Measurements from ENCODE around the gene POU5F2.

Gene POU5F2, protein sequence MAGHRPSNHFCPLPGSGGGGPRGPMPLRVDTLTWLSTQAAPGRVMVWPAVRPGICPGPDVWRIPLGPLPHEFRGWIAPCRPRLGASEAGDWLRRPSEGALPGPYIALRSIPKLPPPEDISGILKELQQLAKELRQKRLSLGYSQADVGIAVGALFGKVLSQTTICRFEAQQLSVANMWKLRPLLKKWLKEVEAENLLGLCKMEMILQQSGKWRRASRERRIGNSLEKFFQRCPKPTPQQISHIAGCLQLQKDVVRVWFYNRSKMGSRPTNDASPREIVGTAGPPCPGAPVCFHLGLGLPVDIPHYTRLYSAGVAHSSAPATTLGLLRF

DNA sequence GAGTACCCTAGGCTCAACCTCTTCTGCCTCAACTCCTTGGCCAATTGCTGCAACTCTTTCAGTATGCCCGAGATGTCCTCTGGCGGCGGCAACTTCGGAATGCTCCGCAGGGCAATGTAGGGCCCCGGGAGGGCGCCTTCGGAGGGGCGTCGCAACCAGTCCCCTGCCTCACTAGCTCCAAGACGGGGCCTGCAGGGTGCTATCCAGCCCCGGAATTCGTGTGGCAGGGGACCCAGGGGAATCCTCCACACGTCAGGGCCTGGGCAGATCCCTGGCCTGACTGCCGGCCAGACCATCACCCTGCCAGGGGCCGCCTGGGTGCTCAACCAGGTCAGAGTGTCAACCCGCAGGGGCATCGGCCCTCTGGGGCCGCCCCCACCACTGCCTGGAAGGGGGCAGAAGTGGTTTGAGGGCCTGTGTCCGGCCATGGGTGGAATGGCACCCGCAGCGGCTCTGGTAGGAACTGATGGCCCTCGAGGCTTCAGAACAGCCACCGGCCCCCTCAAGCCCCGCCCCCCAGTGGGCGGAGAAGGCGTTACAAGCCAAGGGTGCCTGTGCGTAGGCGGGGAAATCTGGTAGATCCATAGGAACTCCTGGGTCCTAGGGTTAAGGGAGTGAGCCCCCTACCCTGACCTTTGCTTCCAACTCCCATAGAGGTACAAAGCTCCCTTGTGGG, at the start of gene POU5F2:
TSS of gene POU5F2 (minus strand) at position 465 of the 676 bp plus-strand sequence. CDS start at position 428, 37 bp downstream.
- TF ChIP-seq, protein P1, sequence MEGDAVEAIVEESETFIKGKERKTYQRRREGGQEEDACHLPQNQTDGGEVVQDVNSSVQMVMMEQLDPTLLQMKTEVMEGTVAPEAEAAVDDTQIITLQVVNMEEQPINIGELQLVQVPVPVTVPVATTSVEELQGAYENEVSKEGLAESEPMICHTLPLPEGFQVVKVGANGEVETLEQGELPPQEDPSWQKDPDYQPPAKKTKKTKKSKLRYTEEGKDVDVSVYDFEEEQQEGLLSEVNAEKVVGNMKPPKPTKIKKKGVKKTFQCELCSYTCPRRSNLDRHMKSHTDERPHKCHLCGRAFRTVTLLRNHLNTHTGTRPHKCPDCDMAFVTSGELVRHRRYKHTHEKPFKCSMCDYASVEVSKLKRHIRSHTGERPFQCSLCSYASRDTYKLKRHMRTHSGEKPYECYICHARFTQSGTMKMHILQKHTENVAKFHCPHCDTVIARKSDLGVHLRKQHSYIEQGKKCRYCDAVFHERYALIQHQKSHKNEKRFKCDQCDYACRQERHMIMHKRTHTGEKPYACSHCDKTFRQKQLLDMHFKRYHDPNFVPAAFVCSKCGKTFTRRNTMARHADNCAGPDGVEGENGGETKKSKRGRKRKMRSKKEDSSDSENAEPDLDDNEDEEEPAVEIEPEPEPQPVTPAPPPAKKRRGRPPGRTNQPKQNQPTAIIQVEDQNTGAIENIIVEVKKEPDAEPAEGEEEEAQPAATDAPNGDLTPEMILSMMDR (IDR thresholded peaks at IDR 0.05), result peak; percentile 33
- no peak for TF ChIP-seq ZFX (IDR thresholded peaks at IDR 0.05; ENCODE audit: borderline replicate concordance)
- H3K27ac ChIP-seq, result no peak within 1 kb of the TSS

DNA sequence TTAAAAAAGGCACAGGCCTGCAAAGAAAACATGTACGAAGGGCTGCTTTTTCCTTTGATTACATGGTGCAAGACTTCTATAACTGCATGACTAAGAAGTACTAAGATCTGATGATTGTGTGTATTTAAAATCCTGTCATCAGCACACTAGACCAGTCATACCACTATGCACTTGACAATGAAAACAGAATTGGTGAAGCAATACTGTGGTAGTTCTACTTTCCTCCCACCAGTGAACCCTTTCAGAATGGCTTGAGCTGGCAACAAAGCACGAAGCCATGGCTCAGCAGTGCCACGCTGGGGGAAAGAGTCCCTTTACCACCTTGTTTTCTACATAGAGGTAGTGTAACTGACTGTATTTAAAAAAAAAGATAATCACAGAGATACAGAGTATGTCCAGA, 49.0 kb upstream of the POU5F2 start:
- TF ChIP-seq, protein P1 (IDR thresholded peaks at IDR 0.05), result no peak
- TF ChIP-seq ZFX (IDR thresholded peaks at IDR 0.05; ENCODE audit: borderline replicate concordance), result no peak
- no peak overlapping the region for H3K27ac ChIP-seq

DNA sequence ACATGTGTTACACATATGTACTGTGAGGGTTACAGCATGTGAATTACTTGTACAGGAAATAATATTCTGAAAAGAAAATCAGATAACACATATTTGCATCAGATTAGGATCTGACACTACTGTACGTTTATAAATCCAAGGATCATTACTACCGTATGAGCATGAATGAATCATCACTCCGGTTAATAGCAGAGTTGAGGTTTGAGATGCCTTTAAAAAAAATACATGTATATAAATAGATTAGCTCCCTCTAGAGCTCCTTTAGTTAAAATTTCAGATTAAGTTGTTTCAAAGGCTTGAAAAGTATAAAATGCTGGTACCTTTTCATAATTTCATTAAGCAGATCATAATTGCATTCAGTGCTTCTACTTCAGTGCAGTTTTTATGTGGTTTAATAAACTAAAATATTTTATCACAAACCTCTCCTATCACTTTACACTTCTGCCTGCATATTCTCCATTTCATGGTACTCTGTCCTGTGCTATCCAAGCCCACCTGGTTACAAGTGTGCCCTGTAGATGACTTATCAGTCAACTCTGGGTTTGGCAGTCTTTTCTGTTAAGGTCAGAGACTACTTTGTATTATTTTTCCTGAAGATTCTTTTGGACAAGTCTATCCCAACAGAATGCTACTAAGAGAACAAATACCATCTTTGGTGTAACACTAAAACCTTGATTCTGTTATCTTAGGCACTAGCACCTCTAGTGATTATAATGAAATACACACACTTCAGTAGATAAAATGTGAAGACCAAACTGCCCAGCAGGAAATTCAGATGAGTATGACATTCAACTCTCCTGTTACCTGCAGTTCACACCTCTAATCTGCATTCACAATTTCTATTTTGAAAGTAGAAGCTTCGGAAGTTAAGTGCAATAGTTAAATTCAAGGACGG, 48.0 kb upstream of the POU5F2 start:
- no peak overlapping the region for H3K27ac ChIP-seq
- no peak for TF ChIP-seq ZFX (IDR thresholded peaks at IDR 0.05; ENCODE audit: borderline replicate concordance)
- TF ChIP-seq, protein P1 (IDR thresholded peaks at IDR 0.05), result 0 out of 2 replicates have a peak, but pooled peaks have one; percentile 11

DNA sequence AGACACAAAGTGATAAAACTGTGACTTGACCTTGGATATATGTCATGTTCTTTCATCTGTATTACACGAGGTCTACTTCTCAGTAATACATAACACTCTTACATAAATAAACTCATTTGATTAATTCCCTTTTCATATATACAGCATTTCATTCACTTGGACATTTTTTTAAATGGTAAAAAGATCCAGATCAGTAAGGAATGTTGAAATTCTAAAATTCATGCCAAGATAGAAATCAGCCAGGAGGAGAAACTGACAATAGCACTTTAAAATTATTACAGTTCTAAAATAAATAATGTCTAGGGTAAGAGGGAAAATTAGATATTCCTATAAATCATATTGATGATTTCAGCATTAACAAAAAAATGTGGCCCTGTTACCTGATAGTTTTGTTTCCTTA, 46.2 kb upstream of the POU5F2 start:
- TF ChIP-seq ZFX (IDR thresholded peaks at IDR 0.05; ENCODE audit: borderline replicate concordance), result no peak
- TF ChIP-seq, protein P1 (IDR thresholded peaks at IDR 0.05), result no peak
- no peak overlapping the region for H3K27ac ChIP-seq

DNA sequence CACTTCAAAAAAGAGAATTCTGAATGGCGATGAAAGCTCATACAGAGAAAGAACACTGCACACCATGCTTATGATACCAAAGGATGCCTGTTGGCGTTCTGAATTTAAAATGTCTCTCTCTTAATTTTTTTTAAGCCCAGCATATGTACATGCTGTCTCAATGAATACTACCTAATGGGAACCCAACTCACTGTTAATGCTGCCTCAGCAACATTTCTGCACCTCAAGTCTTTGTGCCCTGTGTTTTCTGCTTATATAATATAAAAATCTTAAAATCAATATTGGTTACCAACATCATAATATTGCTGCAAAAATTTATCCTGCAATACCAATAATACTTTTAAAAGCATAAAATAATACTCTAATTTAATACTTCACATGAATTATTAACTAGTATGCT, 44.1 kb upstream of the POU5F2 start:
- no peak for TF ChIP-seq ZFX (IDR thresholded peaks at IDR 0.05; ENCODE audit: borderline replicate concordance)
- TF ChIP-seq, protein P1 (IDR thresholded peaks at IDR 0.05), result no peak
- no peak overlapping the region for H3K27ac ChIP-seq

DNA sequence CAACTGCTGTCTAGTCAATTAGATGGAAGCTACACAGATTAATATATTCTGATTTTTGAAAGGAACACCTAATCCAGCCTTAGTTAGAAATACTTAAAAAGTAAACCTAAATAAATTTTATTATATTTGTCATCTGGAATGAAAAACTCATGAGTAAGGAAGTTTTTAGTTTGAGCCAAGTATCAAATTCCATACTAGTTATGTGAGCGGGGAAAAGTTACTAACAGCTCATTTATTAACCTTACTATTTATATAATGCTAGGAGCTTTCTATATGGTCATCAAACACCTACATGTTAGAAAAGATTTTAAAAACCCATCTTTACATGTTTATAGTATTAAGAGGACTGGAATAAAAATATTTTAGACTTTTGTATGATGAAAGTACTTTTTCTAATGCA, 41.6 kb upstream of the POU5F2 start:
- H3K27ac ChIP-seq, result no peak overlapping the region
- no peak for TF ChIP-seq ZFX (IDR thresholded peaks at IDR 0.05; ENCODE audit: borderline replicate concordance)
- TF ChIP-seq, protein P1 (IDR thresholded peaks at IDR 0.05), result no peak

Data from 22Rv1 (cell line).